WI38 (cell line): ENCODE results near the gene ANKK1.

Experiments used
- H3K4me3 ChIP-seq: 2 replicates; pipeline ENCODE4 v1.5.1; 2011; ENCODE audit warnings: low read depth, mild to moderate bottlenecking, control low read depth, low read length
- TF ChIP-seq, protein P1 (sequence below): IDR thresholded peaks from 2 replicates; pipeline ENCODE4 v1.5.1; 2012; ENCODE audit warnings: low read depth, mild to moderate bottlenecking, control low read depth, low read length

ANKK1 gene

GRCh38 chr11:113377681-113378412 lies 9.7 kb upstream of the ANKK1 start:
- no peak overlapping the region for H3K4me3 ChIP-seq
- TF ChIP-seq, protein P1, sequence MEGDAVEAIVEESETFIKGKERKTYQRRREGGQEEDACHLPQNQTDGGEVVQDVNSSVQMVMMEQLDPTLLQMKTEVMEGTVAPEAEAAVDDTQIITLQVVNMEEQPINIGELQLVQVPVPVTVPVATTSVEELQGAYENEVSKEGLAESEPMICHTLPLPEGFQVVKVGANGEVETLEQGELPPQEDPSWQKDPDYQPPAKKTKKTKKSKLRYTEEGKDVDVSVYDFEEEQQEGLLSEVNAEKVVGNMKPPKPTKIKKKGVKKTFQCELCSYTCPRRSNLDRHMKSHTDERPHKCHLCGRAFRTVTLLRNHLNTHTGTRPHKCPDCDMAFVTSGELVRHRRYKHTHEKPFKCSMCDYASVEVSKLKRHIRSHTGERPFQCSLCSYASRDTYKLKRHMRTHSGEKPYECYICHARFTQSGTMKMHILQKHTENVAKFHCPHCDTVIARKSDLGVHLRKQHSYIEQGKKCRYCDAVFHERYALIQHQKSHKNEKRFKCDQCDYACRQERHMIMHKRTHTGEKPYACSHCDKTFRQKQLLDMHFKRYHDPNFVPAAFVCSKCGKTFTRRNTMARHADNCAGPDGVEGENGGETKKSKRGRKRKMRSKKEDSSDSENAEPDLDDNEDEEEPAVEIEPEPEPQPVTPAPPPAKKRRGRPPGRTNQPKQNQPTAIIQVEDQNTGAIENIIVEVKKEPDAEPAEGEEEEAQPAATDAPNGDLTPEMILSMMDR = no peak

DNA sequence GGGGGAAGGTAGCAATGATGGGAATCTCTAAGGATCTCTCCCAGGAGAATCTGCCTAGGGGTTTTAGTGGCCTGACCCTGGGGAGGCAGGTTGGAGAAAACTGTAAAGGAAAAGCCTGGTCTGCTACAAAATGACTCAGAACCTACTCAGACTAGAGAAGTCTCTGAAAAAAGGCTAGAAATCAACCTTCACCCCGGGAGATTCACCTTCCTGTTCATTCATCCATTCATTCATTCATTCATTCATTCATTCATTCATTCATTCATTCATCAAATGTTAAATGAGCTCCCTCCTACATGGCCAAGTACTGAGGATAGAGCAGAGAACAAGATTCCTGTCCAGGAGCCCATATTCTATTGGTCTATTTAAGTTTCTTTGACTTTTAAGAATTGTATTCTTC lies 8.9 kb upstream of the ANKK1 start:
- TF ChIP-seq, protein P1 = no peak
- H3K4me3 ChIP-seq = no peak overlapping the region

GRCh38 chr11:113382121-113382520 lies 5.5 kb upstream of the ANKK1 start:
- TF ChIP-seq, protein P1 = no peak

GRCh38 chr11:113384551-113384950 lies 3.0 kb upstream of the ANKK1 start:
- TF ChIP-seq, protein P1 = no peak
- H3K4me3 ChIP-seq = no peak overlapping the region

More at GRCh38 chr11:113382121-113382520, 5.5 kb upstream of the ANKK1 start:
- no peak overlapping the region for H3K4me3 ChIP-seq

DNA sequence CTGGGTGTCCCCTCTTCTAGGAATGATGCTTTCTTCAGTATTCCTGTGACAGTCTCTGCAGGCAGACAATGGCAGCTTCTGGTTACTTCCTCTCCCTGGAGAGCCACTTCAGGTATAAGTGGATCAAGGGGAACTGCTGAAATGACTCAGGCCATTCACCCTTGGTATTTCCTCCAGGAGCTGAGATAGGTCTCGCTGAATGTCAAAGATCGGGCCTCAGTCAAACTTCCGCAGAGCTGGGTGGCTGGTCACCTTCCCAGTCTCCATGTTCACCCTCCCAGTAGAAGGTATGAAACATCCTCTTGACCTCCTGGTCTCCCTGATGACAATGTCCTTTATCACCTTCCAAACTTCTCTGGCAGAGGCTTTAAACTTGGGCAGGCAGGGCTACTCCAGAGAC lies 1.8 kb upstream of the ANKK1 start:
- TF ChIP-seq, protein P1 = no peak
- H3K4me3 ChIP-seq = no peak overlapping the region

DNA sequence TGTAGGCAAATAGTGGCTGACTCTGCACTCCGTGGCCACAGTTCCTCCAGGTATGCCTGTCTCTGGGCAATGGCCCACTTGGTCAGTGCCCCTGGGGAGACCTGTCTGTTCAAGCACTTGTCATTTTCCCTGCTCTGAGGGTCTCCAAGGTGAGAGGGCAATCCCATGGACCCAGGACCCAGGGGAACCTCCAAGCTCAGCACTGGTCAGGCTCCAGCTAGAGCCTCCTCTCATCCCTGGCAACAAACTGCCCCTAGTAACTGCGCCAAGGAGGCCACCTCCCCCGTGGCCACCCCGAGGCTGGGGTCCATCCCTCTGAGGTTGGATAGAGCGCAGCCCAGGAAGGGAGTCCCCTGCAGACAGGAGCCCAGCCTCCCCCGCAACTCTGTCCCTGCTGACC lies 713 bp upstream of the ANKK1 start:
- H3K4me3 ChIP-seq = no peak overlapping the region
- TF ChIP-seq, protein P1 = no peak

DNA sequence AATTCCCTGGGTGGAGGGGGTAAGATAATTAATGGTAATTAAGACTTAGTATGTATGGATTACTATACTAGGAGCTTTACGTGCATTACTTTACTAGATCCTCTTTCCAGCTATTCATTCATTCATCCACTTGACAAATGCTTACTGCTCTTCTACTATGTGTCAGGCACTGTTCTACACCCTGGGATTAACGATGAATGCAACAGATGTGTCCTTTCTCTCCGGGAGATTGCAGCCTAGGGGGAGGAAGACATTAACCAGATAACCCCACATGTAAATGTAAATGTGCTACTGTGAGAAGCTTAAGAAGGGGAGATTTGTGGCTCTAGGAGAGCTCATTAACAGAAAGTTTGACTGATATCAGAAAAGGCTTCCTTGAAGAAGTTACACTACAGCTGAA lies 1.7 kb downstream of the ANKK1 start:
- no peak overlapping the region for H3K4me3 ChIP-seq
- TF ChIP-seq, protein P1 = no peak
